Prostate gland (tissue), 2 donors: Measurements from ENCODE around the gene CYP2F1. TPM values are rescaled to one million over a fixed set of nuclear protein-coding genes. Genes with fewer than 3 reads are reported as not detected.
"Not testable (repeated sequence)": the region's sequence is repeated elsewhere in the genome, so short reads cannot be mapped to it uniquely, and the experiment has no call there.

Experiments
- DNase-seq: peaks from one replicate; pipeline ENCODE4 v3.0.0-alpha.2; 2019; ENCODE audit warnings: low spot score
- H3K27ac ChIP-seq, 2 donors: fragments of 200-600 bp; sonication (generic); 2 replicates each; pipeline ENCODE4 v1.5.1; 2017 to 2019
- H3K27me3 ChIP-seq: fragments of 200-600 bp; sonication (generic); replicated peaks from 2 replicates; pipeline ENCODE4 v1.5.1; 2019; ENCODE audit not compliant: insufficient read depth
- H3K36me3 ChIP-seq, 2 donors: fragments of 200-600 bp; sonication (generic); 1 replicate in 1 of 2; 2 replicates in 1 of 2; pipeline versions ENCODE4 v1.5.1 to v1.8.1; 2017 to 2019
- H3K4me1 ChIP-seq: fragments of 200-600 bp; sonication (generic); replicated peaks from 2 replicates; pipeline ENCODE4 v1.5.1; 2019
- H3K4me3 ChIP-seq, 2 donors: fragments of 200-600 bp; sonication (generic); 2 replicates each; pipeline ENCODE4 v1.5.1; 2017 to 2019
- H3K9me3 ChIP-seq: fragments of 200-600 bp; sonication (generic); 2 replicates; pipeline ENCODE4 v1.5.1; 2017
- POLR2A ChIP-seq: fragments of 450-650 bp; IDR thresholded peaks from one replicate; pipeline ENCODE4 v1.6.1; 2016; ENCODE audit warnings: antibody characterized with exemption, mild to moderate bottlenecking
- POLR2AphosphoS5 ChIP-seq: sonication (generic); formaldehyde crosslinking; IDR thresholded peaks from one replicate; pipeline ENCODE4 v1.6.1; 2017; ENCODE audit warnings: antibody characterized with exemption
- WGBS: methylation state at CpG from one replicate; pipeline ENCODE4 v1.1.5; 2018; 5-methylcytosine and 5-hydroxymethylcytosine counted together
- intact Hi-C: fragments of 100-400 bp; cut with DNase I; formaldehyde crosslinking; loops from one replicate; pipeline ENCODE4 v1.14.2; 2022
- total RNA-seq, 2 donors: library from RNA; depleted of rRNA; stranded (reverse); fragments of >200 nt; gene quantifications; one replicate each; pipeline ENCODE4 v1.1.0, GENCODE V29; 2016
- TF ChIP-seq, protein P1 (sequence below), 4 experiments: fragments of 200-600 bp in 2 of 4; fragments of 450-650 bp in 2 of 4; sonication (generic) in 2 of 4; IDR thresholded peaks; 1 replicate in 3 of 4; 2 replicates in 1 of 4; pipeline ENCODE4 v1.5.1; 2016 to 2019; ENCODE audit warnings: antibody characterized with exemption in 4 of 4, mild to moderate bottlenecking in 2 of 4, moderate library complexity in 2 of 4

Gene CYP2F1
- total RNA-seq, 2 donors from 2014 or later, result 7.3 TPM; not detected in 1

DNA sequence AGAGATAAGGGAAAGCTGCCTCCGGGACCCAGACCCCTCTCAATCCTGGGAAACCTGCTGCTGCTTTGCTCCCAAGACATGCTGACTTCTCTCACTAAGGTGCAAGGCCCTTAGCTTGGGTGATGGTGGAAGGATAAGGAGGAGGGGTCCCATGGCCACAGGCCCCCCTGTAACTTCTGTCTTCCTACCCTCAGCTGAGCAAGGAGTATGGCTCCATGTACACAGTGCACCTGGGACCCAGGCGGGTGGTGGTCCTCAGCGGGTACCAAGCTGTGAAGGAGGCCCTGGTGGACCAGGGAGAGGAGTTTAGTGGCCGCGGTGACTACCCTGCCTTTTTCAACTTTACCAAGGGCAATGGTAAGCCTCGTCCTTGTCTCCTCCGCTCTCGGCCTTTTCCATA lies 2.0 kb downstream of the CYP2F1 start:
- Histone ChIP-seq H3K9me3 (no peaks in the 10 kb centered on the region), H3K36me3 (no peaks in the 10 kb centered on the region), H3K27ac (no peak overlapping the region), H3K4me3 (no peak overlapping the region), H3K4me1 (no peaks in the 10 kb centered on the region), H3K27me3 (no peaks in the 10 kb centered on the region)
- intact Hi-C loops, result no loop called here
- WGBS, result 87% methylated on average over 8 of the region's 8 CpGs
- no peak for DNase-seq
- TF ChIP-seq POLR2AphosphoS5 (no peak), POLR2A (no peak)
- TF ChIP-seq, protein P1, sequence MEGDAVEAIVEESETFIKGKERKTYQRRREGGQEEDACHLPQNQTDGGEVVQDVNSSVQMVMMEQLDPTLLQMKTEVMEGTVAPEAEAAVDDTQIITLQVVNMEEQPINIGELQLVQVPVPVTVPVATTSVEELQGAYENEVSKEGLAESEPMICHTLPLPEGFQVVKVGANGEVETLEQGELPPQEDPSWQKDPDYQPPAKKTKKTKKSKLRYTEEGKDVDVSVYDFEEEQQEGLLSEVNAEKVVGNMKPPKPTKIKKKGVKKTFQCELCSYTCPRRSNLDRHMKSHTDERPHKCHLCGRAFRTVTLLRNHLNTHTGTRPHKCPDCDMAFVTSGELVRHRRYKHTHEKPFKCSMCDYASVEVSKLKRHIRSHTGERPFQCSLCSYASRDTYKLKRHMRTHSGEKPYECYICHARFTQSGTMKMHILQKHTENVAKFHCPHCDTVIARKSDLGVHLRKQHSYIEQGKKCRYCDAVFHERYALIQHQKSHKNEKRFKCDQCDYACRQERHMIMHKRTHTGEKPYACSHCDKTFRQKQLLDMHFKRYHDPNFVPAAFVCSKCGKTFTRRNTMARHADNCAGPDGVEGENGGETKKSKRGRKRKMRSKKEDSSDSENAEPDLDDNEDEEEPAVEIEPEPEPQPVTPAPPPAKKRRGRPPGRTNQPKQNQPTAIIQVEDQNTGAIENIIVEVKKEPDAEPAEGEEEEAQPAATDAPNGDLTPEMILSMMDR (IDR thresholded peaks at IDR 0.05), result no peak

DNA sequence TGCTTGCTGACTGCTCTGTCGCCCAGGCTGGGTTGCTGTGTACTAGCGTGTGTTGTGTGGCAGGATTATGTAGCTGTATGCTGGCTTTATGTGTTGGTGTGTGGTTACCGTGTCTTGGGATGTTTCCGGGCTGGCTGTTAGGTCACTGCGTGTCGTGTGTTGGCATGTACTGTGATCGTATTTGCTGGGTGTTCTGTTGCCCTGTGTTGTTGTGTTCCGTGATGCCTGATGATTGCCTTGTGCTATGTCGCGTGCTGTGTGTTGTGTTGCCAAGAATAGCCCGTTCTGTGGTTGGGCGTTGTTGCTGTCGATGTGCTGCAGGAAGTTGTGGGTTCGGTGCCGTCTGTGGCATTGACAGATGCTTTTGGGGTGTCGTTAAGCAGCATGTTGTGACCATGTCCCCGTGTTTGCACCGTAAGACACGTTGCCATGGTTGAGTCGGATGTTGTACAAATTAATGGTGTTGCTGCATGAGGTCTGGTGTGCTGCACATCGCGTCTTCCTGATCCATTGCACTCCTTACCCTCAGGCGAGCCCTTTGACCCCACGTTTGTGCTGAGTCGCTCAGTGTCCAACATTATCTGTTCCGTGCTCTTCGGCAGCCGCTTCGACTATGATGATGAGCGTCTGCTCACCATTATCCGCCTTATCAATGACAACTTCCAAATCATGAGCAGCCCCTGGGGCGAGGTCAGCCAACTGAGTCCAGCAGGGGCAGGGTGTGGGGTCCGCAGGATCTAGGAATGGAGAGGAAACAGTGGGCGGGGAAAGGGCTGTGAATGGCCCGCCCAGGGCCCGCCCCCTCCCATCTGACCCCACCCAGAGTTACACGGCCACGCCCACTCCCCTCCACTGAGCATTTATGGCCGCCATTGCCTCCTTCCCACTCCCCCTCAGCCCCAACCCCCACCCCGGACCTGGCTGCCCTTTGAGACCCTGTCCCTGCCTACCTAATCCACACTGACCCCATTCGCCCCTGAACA lies 7.0 kb downstream of the CYP2F1 start:
- H3K27me3 ChIP-seq, H3K4me1 ChIP-seq, intact Hi-C loops, H3K9me3 ChIP-seq, H3K27ac ChIP-seq, H3K4me3 ChIP-seq, DNase-seq, H3K36me3 ChIP-seq: not testable (repeated sequence)
- WGBS, result 92% methylated on average over 35 of the region's 41 CpGs

DNA sequence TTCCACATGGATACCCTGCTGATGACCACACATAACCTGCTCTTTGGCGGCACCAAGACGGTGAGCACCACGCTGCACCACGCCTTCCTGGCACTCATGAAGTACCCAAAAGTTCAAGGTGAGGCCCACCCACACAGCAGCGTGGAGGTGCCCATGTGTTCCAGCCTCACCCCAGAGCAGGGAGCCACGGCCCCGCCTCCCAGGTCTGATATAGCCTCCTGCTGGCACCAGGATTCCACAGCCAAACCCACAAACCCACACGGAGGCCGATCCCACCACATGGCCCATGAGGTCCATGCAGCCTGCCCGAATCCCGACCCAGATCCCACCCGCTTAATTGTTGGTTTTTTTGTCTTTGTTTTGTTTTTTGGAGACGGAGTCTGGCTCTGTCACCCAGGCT lies 8.6 kb downstream of the CYP2F1 start:
- H3K27ac ChIP-seq, H3K4me1 ChIP-seq, H3K9me3 ChIP-seq, intact Hi-C loops, DNase-seq, H3K36me3 ChIP-seq, H3K4me3 ChIP-seq, H3K27me3 ChIP-seq: not testable (repeated sequence)
- 93% methylated on average over 13 of the region's 13 CpGs for WGBS

DNA sequence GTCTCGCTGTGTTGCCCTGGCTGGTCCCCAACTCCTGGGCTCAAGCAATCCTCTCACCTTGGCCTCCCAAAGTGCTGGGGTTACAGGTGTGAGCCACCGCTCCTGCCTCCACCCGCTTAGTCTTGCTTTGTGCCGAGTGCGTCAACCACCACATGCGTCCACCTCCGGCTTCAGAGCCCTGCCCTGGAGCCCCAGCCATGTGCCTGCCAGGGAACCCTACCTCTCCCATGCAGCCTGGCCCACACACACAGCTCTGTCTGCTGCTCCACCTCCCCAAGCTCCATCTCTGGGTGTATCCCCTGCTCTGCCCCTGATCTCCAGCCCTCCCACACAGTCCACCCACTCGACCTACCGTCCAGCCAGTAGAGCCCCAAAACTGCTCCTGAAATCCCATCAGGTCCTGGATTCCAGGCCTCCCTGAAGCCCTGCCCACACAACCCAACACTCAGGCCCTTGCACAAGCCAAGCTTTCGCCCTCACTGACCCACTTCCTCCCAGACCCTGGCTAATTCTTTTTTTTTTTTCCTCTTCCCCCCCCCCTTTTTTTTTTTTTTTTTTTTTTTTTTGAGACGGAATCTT lies 9.6 kb downstream of the CYP2F1 start:
- Histone ChIP-seq H3K27ac (no peak overlapping the region), H3K27me3 (no peaks in the 10 kb centered on the region), H3K4me3 (no peak overlapping the region), H3K36me3 (no peaks in the 10 kb centered on the region), H3K9me3 (no peaks in the 10 kb centered on the region), H3K4me1 (no peaks in the 10 kb centered on the region)
- 91% methylated on average over 11 of the region's 11 CpGs for WGBS
- intact Hi-C loops, result no loop called here
- no peak for DNase-seq
- TF ChIP-seq POLR2A (no peak), POLR2AphosphoS5 (no peak)
- TF ChIP-seq, protein P1 (IDR thresholded peaks at IDR 0.05), result no peak

DNA sequence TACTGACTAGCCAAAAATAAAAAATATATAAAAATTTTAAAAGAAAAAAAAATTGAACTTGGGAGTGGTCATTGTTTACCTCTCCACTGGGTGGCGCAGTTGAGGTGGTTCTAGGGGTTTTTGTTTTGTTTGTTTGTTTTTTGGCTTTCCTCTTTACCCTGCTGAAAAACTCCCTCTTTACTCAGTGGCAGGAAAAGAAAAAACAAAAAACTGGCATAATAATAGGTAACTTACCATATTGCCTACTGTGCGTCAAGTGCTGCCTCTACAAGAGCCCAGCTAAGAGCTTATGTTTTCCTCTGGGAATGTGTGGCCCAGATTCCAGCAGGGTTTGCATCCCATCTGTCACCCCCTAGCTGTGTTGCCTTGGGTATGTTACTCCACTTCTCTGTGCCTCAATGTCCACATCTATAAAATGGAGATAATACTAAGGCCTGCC lies 12.6 kb downstream of the CYP2F1 start:
- 55% methylated on average over 2 of the region's 2 CpGs for WGBS
- H3K27me3 ChIP-seq, H3K27ac ChIP-seq, H3K4me1 ChIP-seq, H3K36me3 ChIP-seq, H3K9me3 ChIP-seq, DNase-seq, H3K4me3 ChIP-seq, intact Hi-C loops: not testable (repeated sequence)
- TF ChIP-seq, protein P1 (IDR thresholded peaks at IDR 0.05), result peak in 3 of 4 experiments; percentile 50 to 59 (median 53)

DNA sequence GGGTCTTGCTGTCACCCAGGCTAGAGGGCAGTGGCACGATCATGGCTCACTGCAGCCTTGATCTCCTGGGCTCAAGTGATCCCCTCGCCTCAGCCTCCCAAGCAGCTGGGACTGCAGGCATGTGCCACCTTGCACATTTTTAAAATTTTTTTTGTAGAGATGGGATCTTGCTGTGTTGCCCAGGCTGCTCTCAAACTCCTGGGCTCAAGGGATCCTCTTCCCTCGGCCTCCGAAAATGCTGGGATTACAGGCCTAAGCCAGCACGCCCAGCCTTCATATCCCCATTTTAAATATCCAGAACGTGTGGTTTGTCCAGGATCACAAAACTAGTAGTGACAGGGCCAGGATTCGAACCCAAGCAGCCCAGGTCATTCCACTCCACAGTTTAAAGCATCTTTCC lies 13.1 kb downstream of the CYP2F1 start:
- H3K27me3 ChIP-seq, intact Hi-C loops, H3K36me3 ChIP-seq, H3K27ac ChIP-seq, H3K9me3 ChIP-seq, DNase-seq, H3K4me3 ChIP-seq, H3K4me1 ChIP-seq: not testable (repeated sequence)
- 83% methylated on average over 7 of the region's 7 CpGs for WGBS
